AG04450 (cell line): Measurements from ENCODE around the gene TTLL9. TPM values are rescaled to one million over a fixed set of nuclear protein-coding genes. Genes with fewer than 3 reads are reported as not detected.

ENCODE experiments used
- CTCF ChIA-PET: fragments of 300-600, 350-600 bp; formaldehyde crosslinking; extraction: SDS; loops from one replicate; lab custom pipeline; 2022; ENCODE audit warnings: antibody characterized with exemption, inconsistent platforms; lab: Charles Lee
- POLR2A ChIA-PET: fragments of 350-600 bp; formaldehyde crosslinking; extraction: SDS; loops from one replicate; lab custom pipeline; 2021; ENCODE audit warnings: antibody characterized with exemption, inconsistent platforms; lab: Yijun Ruan, JAX
- DNase-seq: peaks from one replicate; pipeline ENCODE4 v3.0.0-alpha.2; 2011; ENCODE audit warnings: low read depth, low spot score
- H3K27ac ChIP-seq: one replicate; pipeline ENCODE4 v1.5.1; 2012; ENCODE audit warnings: low read depth, low read length, control low read depth
- H3K27me3 ChIP-seq: one replicate; pipeline ENCODE4 v1.6.0; 2012; ENCODE audit warnings: low read length; ENCODE audit not compliant: control insufficient read depth, insufficient read depth
- H3K4me3 ChIP-seq: 2 replicates; pipeline ENCODE4 v1.5.1; 2011; ENCODE audit warnings: mild to moderate bottlenecking, low read depth, low read length, control low read depth
- H3K9me3 ChIP-seq: 2 replicates; pipeline ENCODE4 v1.5.1; 2012; ENCODE audit warnings: low read length; ENCODE audit not compliant: control insufficient read depth, insufficient read depth
- polyA plus RNA-seq: library from polyadenylated mRNA; depleted of rRNA; stranded (reverse); fragments of >200 nt; gene quantifications from 2 replicates; pipeline ENCODE4 v1.2.3, GENCODE V29; 2011
- TF ChIP-seq, protein P1 (sequence below): IDR thresholded peaks from 2 replicates; pipeline ENCODE4 v1.5.1; 2011; ENCODE audit warnings: low read depth, low read length, control low read depth, inconsistent platforms

The TTLL9 gene
- polyA plus RNA-seq, 1 experiment, result not detected

DNA sequence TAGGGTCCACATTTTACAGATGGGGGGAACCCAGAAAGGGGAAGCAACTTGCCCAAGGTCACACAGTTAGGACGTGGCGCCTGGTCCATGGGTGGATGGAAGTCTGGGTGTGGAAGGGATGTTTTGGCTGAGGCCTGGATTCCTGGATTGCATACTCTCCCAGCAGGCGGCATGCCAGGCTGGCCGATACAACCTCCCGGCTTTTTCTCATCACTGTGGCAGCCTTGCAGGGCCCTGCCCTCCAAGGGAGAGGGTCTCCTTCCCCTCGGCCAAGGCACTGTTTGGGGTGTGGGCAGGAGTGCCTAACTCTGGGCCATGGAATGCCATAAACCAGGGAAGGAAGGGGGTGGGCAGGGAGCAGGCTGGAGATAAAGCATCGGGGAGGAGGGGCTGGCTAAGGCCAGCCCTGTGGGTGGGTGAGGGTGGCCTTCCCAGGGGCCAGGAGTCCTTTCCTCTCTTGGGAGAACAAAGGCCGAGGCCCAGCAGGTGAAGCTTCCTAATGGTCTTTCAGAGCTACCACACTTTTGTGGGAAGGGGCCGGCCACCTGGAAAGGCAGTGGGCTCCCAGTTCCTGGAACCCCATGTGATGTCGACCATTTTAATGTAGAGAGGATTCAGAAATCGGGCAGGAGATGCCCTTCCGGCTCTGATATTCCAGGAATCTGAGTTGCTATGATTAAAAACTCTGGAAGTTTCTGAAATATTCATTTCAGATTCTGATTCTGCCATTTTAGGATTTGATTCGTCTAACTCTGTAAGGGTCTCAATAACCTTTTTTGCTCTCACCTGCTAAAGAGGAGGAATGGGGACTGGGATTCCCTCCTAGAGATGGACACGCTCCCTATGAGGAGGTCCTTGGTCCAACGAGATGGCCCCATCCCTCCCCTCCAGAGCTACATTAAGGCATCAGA is 29.3 kb upstream of the TTLL9 start:
- POLR2A ChIA-PET, result no interaction called here
- no peak overlapping the region for H3K27ac ChIP-seq
- no peaks in the 10 kb centered on the region for H3K9me3 ChIP-seq
- TF ChIP-seq, protein P1, sequence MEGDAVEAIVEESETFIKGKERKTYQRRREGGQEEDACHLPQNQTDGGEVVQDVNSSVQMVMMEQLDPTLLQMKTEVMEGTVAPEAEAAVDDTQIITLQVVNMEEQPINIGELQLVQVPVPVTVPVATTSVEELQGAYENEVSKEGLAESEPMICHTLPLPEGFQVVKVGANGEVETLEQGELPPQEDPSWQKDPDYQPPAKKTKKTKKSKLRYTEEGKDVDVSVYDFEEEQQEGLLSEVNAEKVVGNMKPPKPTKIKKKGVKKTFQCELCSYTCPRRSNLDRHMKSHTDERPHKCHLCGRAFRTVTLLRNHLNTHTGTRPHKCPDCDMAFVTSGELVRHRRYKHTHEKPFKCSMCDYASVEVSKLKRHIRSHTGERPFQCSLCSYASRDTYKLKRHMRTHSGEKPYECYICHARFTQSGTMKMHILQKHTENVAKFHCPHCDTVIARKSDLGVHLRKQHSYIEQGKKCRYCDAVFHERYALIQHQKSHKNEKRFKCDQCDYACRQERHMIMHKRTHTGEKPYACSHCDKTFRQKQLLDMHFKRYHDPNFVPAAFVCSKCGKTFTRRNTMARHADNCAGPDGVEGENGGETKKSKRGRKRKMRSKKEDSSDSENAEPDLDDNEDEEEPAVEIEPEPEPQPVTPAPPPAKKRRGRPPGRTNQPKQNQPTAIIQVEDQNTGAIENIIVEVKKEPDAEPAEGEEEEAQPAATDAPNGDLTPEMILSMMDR, result no peak
- CTCF ChIA-PET, result interaction anchor here (1.1 to 2.0 kb wide), 2 partner anchors 12 to 18 kb away, joined by 4 to 5 read pairs; no protein-coding TSS in a partner anchor
- peaks cover 2% of the 10 kb centered on the region for H3K27me3 ChIP-seq
- DNase-seq, result no peak
- no peak overlapping the region for H3K4me3 ChIP-seq

DNA sequence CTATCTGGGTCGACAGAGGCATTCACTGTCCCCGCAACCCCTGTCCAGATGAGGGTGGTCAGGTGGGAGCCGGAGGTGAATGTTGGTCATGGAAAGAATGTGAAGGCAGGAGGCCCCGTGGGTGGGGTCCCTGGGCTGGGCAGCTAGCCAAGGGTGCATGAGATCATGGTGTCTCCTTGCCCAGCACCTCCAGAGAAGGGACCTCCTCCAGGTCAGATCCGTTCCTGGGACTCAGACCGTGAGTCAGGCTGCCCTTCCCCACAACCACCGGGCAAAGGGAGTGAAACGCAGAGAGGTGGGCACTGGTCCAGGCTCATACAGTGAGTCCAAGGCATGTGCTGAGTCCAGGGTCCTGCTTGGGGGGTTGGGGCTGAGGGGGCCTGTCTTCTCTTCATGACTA is 28.5 kb upstream of the TTLL9 start:
- no peak for DNase-seq
- no peak overlapping the region for H3K4me3 ChIP-seq
- ChIA-PET POLR2A (no interaction called here), CTCF (interaction anchor here (1.0 to 1.1 kb wide), 2 partner anchors 11 to 13 kb away, joined by 3 to 4 read pairs; no protein-coding TSS in a partner anchor)
- H3K27ac ChIP-seq, result no peak overlapping the region
- H3K9me3 ChIP-seq, result no peaks in the 10 kb centered on the region
- TF ChIP-seq, protein P1, result no peak
- peaks cover 2% of the 10 kb centered on the region for H3K27me3 ChIP-seq

DNA sequence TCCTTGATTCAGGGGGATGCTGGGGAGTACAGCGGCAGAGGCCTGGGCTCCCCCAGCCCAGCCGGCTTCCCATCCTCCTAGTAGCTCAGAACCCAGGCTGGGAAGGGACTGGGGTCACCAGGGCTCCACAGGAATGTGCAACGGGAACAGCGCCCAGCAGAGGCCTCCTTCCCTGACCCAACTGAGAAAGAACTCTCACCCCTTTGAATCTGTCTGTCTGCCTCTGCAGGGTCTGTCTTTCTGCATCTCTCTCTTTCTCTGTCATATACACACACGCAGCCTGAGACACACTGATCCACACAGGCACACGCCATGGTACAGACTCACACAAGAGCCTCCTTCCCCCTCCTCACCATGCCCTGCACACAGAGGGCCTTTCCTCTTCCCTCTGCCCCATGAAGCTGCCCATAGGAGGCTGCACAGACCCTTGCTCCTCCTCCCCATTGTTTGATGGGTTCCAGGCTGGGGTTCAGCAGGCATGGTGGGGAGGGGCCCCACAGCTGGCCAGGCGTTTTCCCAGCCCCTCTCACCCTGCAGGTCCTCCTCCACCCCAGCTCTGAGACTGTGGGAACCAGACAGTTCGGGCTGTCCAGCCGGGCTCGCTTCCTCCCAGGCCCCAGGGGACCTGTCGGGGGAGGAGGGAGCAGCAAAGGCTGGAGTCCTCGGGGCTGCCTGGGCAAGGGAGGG is 27.8 kb upstream of the TTLL9 start:
- POLR2A ChIA-PET, result no interaction called here
- DNase-seq, result no peak
- H3K4me3 ChIP-seq, result no peak overlapping the region
- no peaks in the 10 kb centered on the region for H3K9me3 ChIP-seq
- H3K27ac ChIP-seq, result peak overlapping the region; percentile 2
- TF ChIP-seq, protein P1, result 0 out of 2 replicates have a peak, but pooled peaks have one; percentile 5
- CTCF ChIA-PET, result interaction anchor here (1.0 to 1.1 kb wide), 3 partner anchors 10 to 12 kb away, joined by 3 to 4 read pairs (median 4); no protein-coding TSS in a partner anchor
- peaks cover 7% of the 10 kb centered on the region for H3K27me3 ChIP-seq

DNA sequence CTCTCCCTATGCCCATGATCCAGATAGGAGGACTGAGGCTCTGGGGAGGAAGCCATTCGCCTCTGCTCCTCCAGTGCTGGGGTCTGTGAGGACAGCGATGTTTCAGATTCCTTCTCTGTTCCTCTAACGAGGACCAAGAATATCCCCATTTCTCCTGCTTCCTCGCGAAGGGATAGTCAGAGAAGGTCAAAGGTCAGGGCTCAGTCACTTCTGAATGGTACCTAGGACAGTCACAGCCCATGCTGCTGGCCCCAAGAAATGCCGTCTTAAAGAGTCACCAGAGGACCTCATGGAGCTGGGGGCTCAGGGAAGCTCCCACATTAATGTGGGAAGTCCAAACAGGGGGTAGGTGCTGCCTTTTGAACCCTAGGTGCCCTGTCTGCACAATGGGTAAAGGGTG is 27.1 kb upstream of the TTLL9 start:
- ChIA-PET CTCF (interaction anchor here (1.0 kb wide), 1 partner anchor 9 kb away, joined by 4 read pairs; no protein-coding TSS in a partner anchor), POLR2A (no interaction called here)
- H3K27ac ChIP-seq, result no peak overlapping the region
- H3K4me3 ChIP-seq, result no peak overlapping the region
- DNase-seq, result no peak
- TF ChIP-seq, protein P1, result no peak
- peaks cover 13% of the 10 kb centered on the region for H3K27me3 ChIP-seq
- no peaks in the 10 kb centered on the region for H3K9me3 ChIP-seq
